IPS DF 4.7 (cell line): ENCODE data around the gene KRT6C.
"Not testable (repeated sequence)": the region's sequence is repeated elsewhere in the genome, so short reads cannot be mapped to it uniquely, and the experiment has no call there.

Source experiments
- DNase-seq: peaks from one replicate; pipeline ENCODE4 v3.0.0-alpha.2; 2013; ENCODE audit warnings: low spot score; ENCODE audit errors: extremely low read depth

KRT6C gene

GRCh38 chr12:52473768-52474167, at the start of gene KRT6C:
Gene KRT6C (minus strand): TSS chr12:52473805. CDS start chr12:52473737, 68 bp downstream.
- no peak for DNase-seq

- DNase-seq = no peak
Observed at GRCh38 chr12:52522346-52523011, 48.9 kb upstream of the KRT6C start.

DNA sequence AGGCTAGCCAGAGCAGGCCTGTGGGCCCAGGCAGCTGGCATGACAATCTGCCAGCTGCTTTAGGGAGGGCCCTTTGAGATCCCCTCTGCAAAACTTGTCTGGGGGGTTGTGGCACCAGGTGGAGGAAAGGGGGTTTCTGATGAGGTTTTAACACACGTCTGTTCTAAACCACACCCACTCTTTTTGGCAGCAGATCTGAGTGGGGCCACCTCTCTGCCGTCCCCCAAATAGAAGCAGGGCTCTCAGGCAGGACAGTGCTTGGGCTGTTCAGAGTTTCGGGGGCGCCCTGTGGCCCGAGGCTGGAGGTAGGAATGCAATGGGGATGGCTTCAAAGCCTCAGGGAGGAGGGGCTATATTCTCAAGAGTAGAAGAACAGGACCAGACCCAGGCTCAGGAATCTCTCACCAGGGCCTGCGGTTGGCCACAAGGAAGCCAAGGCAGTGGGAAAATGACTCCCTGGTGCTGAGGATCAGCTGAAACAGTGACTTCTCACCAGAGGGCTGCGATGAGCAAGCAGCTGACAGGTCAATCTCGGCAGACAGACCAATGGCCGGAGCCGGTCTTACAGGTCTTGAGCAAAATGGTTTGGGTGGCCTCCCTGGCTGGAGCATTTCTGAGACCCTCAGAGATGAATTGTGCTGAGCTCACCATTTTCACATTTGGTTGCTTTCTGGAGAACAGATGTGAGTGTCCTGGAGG, 48.1 kb upstream of the KRT6C start:
- DNase-seq = no peak

DNA sequence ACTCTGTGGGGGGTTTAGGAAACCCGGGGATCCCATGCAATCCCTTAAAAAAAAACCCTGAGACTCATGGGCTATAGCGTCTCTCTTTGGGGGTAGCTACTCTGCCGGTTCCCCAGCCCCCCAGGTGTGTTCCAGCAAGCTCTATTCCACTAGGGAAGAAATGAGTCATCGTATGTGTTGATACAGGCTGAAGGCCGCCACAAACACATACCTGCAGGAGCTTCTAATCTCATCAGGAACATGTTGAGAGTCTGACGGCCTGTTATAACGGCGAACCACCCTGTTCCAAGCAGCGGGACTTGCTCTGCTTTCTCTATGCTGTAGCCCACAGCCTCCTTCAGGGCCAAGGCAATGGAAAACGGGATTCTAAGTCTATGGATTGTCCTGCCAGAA, 47.6 kb upstream of the KRT6C start:
- no peak for DNase-seq

DNA sequence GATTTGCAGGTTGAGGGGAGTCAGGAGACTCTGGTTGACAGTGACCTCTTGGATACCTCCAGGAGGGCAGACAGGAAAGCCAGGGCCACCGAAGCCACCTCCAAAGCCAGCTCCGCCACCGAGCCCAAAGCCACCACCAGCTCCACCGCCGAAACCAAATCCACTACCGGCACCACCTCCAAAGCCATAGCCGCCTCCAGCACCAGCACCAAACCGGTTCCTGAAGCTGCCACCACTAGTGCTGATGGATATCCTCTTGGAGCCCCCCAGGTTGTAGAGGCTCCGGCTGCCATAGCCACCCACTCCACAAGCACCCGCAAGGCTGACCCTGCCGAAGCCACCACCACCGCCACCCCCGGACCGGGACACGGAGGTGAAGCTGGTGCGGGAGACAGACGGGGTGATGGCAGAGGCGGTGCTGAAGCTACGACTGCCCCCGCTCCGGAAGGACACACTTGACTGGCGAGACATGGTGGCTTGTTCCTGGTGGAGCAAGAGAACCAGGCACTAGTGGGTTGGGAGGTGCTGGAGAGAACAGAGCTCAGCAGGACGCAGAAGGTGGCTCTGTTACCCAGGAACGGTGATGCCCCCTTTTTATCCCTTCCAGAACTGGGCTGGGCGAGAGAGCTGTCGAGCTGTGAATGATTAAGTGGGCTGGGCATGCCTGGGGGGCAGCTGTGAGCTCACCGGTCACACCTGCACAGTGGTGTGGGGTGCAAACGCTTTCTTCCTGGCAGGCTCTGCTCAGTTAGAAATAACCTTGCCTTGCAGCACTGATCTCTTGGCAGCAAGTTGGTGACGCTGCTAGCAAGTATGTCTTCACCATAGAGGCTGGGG, 46.4 kb upstream of the KRT6C start, which contains the start of gene KRT5:
KRT5 (minus strand) TSS at position 569 of the 837 bp plus-strand sequence; CDS start at position 471, 98 bp downstream.
- DNase-seq = no peak

GRCh38 chr12:52519387-52519703, 45.7 kb upstream of the KRT6C start:
- no peak for DNase-seq

GRCh38 chr12:52518574-52519386, 45.2 kb upstream of the KRT6C start:
- DNase-seq = no peak

DNA sequence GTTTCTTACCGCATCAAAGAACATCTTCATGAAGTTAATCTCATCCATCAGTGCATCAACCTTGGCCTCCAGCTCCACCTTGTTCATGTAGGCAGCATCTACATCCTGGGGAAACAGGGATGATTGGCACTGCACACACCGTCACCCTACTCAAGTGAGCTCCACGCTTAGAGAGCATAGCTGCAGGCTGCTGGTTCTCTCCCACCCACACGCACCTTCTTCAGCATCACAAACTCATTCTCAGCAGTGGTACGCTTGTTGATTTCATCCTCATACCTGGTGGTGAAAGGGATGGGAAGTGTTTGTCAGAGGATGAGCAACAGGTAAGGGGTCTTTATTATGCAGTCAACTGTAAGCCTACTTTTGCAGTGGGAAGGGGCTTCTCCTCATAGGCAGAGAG, 44.3 kb upstream of the KRT6C start:
- no peak for DNase-seq

- no peak for DNase-seq
Observed at GRCh38 chr12:52517005-52517835, 43.6 kb upstream of the KRT6C start.

DNA sequence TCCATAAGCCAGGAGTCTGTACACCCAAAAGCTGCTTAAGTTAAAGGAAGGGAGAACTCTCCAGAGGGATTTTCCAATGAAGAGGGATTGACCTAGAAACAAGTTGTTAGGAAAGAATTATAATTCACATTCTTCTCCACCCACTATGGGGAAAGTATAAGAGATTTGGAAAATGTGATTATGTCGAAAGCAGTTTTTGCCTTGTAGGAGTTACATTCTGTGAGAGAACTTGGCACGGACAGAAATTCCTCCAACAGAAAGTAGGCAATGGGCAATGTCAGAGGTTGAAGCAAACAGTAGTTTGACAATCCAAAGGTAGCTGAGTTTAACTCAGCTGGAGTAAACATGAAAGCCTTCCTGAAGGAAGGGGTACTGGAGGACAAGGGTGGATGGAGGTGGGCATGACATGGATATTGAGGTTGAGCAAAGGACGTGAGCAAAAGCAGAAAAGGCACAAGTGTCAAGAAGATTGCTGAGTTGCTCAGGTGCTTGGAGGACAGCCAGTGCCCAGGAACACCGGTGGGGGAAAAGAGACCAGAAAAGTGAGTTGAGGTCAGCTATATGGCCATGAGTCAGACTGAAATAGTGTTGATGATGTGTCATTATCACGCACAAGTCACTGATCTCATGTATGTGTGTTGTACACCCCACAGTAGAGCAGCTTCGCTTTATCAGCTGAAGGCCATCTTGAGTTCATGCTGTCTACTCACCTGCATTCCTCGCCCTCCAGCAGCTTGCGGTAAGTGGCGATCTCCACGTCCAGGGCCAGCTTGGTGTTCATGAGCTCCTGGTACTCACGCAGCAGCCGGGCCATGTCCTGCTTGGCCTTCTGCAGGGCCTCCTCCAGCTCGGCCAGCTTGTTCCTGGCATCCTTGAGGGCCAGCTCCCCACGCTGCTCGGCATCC, 42.6 kb upstream of the KRT6C start:
- DNase-seq = no peak

DNA sequence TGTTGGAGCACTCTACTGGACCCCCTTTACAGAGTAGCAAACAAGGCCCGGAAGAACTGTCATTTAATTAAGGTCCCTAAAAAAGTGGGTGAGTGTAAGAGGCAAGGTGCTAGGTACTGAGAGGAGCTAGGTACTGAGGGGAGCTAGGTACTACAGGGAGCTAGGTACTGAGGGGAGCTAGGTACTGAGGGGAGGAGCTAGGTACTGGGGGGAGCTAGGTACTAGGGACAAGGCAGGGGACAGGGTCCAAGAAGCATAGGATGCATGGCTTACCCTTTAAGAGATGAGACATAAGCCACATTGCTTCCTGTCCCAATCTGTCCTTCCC, 41.7 kb upstream of the KRT6C start:
- DNase-seq = no peak

GRCh38 chr12:52514471-52515318, 41.1 kb upstream of the KRT6C start:
- DNase-seq = no peak

GRCh38 chr12:52513736-52514135, 40.1 kb upstream of the KRT6C start:
- DNase-seq = no peak

DNA sequence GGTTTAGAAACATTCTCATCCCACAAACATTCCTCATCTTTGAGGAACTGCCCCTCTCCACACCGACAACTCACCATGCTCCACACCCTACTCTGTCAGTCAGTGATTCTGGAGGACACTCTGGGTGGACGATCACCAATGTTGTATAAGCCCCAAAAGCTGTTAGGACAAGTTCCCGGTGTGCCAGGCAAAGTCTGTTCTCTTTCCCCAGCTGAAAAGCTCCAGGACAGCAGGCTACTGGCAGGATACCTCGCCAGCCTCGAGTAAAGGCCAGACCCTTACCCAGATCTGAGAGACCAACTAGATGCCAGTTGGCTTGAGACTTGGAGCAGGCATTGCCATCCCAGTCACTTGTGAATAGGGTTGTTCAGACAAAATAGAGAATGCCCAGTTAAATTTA, 34.6 kb upstream of the KRT6C start:
- no peak for DNase-seq

GRCh38 chr12:52506858-52507715, 33.5 kb upstream of the KRT6C start:
- no peak for DNase-seq

- no peak for DNase-seq
Observed at GRCh38 chr12:52502877-52503276, 29.3 kb upstream of the KRT6C start.

GRCh38 chr12:52501490-52501889, 27.9 kb upstream of the KRT6C start:
- no peak for DNase-seq

DNA sequence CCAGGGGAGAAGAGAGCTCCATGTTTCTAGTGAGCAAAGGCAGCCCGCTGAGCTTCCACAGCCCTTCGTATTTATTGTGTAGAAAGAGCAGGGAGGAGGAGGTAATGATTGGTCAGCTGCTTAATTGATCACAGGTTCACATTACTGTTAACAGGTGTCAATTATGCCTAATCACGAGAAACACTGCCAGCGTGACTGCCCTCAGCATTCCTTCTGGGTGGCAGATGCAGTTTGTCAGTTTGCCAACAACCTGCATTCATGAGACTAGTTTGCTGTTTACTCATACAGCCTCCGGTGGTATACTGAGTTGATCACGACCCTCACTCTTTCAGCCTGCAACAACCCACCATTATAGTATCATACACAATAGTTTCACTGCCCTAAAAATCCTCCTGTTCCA, 27.0 kb upstream of the KRT6C start:
- DNase-seq = not testable (repeated sequence)
